GM23248 (cell line): Measurements from ENCODE around the gene SUN1.

Source experiments
- EZH2 ChIP-seq: fragments of 200-600 bp; sonication (generic); IDR thresholded peaks from 2 replicates; pipeline ENCODE4 v1.6.1; 2018; ENCODE audit warnings: antibody characterized with exemption, mild to moderate bottlenecking; ENCODE audit not compliant: insufficient read depth, poor library complexity, severe bottlenecking
- EZH2phosphoT487 ChIP-seq: fragments of 200-600 bp; sonication (generic); IDR thresholded peaks from 2 replicates; pipeline ENCODE4 v1.6.1; 2018; ENCODE audit warnings: antibody characterized with exemption, moderate library complexity, mild to moderate bottlenecking, low read depth; ENCODE audit not compliant: insufficient read depth

- TF ChIP-seq EZH2 (no peak), EZH2phosphoT487 (no peak)
Observed at GRCh38 chr7:884191-885003, 52.1 kb downstream of the SUN1 start.
